PC-3 (cell line): ENCODE data around the gene GPN1. TPM values are rescaled to one million over a fixed set of nuclear protein-coding genes. Genes with fewer than 3 reads are reported as not detected.

ENCODE experiments used
- ATAC-seq: fragments of 200-7000 bp; cut with Tn5 transposase; 2 replicates; pipeline ENCODE4 v1.9.1; 2020; ENCODE audit warnings: mild to moderate bottlenecking, moderate library complexity
- BruUV-seq: library from RNA; stranded (reverse); fragments of 400-500 nt; replicated peaks from 2 replicates; lab custom pipeline; 2021; lab: Mats Ljungman, UMichigan
- CTCF ChIA-PET: fragments of 300-600 bp; sonication (Branson Sonifier 250); formaldehyde crosslinking; loops from one replicate; lab custom pipeline; 2022; ENCODE audit warnings: antibody characterized with exemption; lab: Charles Lee
- POLR2A ChIA-PET: fragments of 300-600 bp; sonication (Branson Sonifier 250); formaldehyde crosslinking; loops from one replicate; lab custom pipeline; 2022; ENCODE audit warnings: antibody characterized with exemption; ENCODE audit not compliant: unreplicated experiment; lab: Charles Lee
- DNase-seq: peaks from one replicate; pipeline ENCODE4 v3.0.0-alpha.2; 2015
- H2AFZ ChIP-seq: fragments of 300-600 bp; sonication (generic); 2 replicates; pipeline ENCODE4 v1.6.0; 2016; ENCODE audit warnings: antibody characterized with exemption, low read length
- H3F3A ChIP-seq: fragments of 300-600 bp; sonication (generic); one replicate; pipeline ENCODE4 v1.6.0; 2017; ENCODE audit warnings: antibody characterized with exemption, low read length, control low read depth, mild to moderate bottlenecking; ENCODE audit not compliant: unreplicated experiment
- H3K27ac ChIP-seq: fragments of 300-600 bp; sonication (generic); 2 replicates; pipeline ENCODE4 v1.5.1; 2016; ENCODE audit warnings: mild to moderate bottlenecking, low read length
- H3K27me3 ChIP-seq: fragments of 300-600 bp; sonication (generic); 2 replicates; pipeline ENCODE4 v1.6.1; 2016; ENCODE audit warnings: low read length, mixed read lengths
- H3K36me3 ChIP-seq: fragments of 300-600 bp; sonication (generic); 2 replicates; pipeline ENCODE4 v1.6.1; 2016; ENCODE audit warnings: low read depth, mixed run types, low read length, mixed read lengths
- H3K4me1 ChIP-seq: fragments of 300-600 bp; sonication (generic); 2 replicates; pipeline ENCODE4 v1.5.1; 2016; ENCODE audit warnings: low read length; ENCODE audit not compliant: insufficient read depth
- H3K4me2 ChIP-seq: fragments of 300-600 bp; sonication (generic); 2 replicates; pipeline ENCODE4 v1.6.0; 2016; ENCODE audit warnings: low read length
- H3K4me3 ChIP-seq: fragments of 300-600 bp; sonication (generic); 2 replicates; pipeline ENCODE4 v1.5.1; 2016; ENCODE audit warnings: mild to moderate bottlenecking, low read length, mixed read lengths
- H3K79me2 ChIP-seq: fragments of 300-600 bp; sonication (generic); 2 replicates; pipeline ENCODE4 v1.6.1; 2017; ENCODE audit warnings: low read length, mixed read lengths
- H3K9ac ChIP-seq: fragments of 300-600 bp; sonication (generic); 2 replicates; pipeline ENCODE4 v1.6.0; 2016; ENCODE audit warnings: mild to moderate bottlenecking, low read length
- H3K9me2 ChIP-seq: fragments of 300-600 bp; sonication (generic); replicated peaks from 2 replicates; pipeline ENCODE4 v1.6.1; 2016; ENCODE audit warnings: mixed run types, low read length, mixed read lengths
- H3K9me3 ChIP-seq: fragments of 300-600 bp; sonication (generic); 2 replicates; pipeline ENCODE4 v1.6.1; 2016; ENCODE audit warnings: low read length, mixed read lengths
- H4K20me1 ChIP-seq: fragments of 300-600 bp; sonication (generic); 2 replicates; pipeline ENCODE4 v1.6.1; 2016; ENCODE audit warnings: low read length, mixed read lengths
- CTCF ChIP-seq: fragments of 300-600 bp; sonication (generic); conservative IDR thresholded peaks from 2 replicates; pipeline ENCODE4 v1.5.1; 2017; ENCODE audit warnings: antibody characterized with exemption, low read depth, mild to moderate bottlenecking, low read length
- EZH2 ChIP-seq: fragments of 300-600 bp; sonication (generic); IDR thresholded peaks from one replicate; pipeline ENCODE4 v1.6.1; 2017; ENCODE audit warnings: antibody characterized with exemption, mild to moderate bottlenecking, low read length; ENCODE audit not compliant: unreplicated experiment
- EZH2phosphoT487 ChIP-seq: fragments of 300-600 bp; sonication (generic); IDR thresholded peaks from 2 replicates; pipeline ENCODE4 v1.6.1; 2018; ENCODE audit warnings: mild to moderate bottlenecking, antibody characterized with exemption, low read length, borderline replicate concordance
- intact Hi-C: fragments of 100-400 bp; cut with micrococcal nuclease; formaldehyde crosslinking; loops from 2 replicates; pipeline ENCODE4 v1.9.0; 2023
- total RNA-seq: library from RNA; depleted of rRNA; stranded (reverse); fragments of >200 nt; gene quantifications from 2 replicates; pipeline ENCODE4 v1.2.3, GENCODE V29; 2014

Gene GPN1
- total RNA-seq, 1 experiment from 2014 or later, result 46.8 TPM

- H3K27ac ChIP-seq, result no peak overlapping the region
- TF ChIP-seq CTCF, result no peak
- no peak for TF ChIP-seq EZH2
- TF ChIP-seq EZH2phosphoT487, result no peak
- peaks cover 34% of the 10 kb centered on the region for H3K36me3 ChIP-seq
- no peaks in the 10 kb centered on the region for H3K27me3 ChIP-seq
- BruUV-seq, result no TSS peak
- H2AFZ ChIP-seq, result no peak overlapping the region
- peaks cover 7% of the 10 kb centered on the region for H3F3A ChIP-seq
- no peak overlapping the region for H3K9ac ChIP-seq
- ChIA-PET CTCF (no interaction called here), POLR2A (no interaction called here)
- no peak overlapping the region for H3K4me2 ChIP-seq
- intact Hi-C loops, result no loop called here
- no peaks in the 10 kb centered on the region for H3K9me3 ChIP-seq
- H4K20me1 ChIP-seq, result no peaks in the 10 kb centered on the region
- no peak for ATAC-seq
- no peaks in the 10 kb centered on the region for H3K79me2 ChIP-seq
- H3K4me3 ChIP-seq, result no peak overlapping the region
- peaks cover 31% of the 10 kb centered on the region for H3K4me1 ChIP-seq
- no peak for DNase-seq
- H3K9me2 ChIP-seq, result no peaks in the 10 kb centered on the region
Observed at GRCh38 chr2:27687232-27687631, 58.4 kb downstream of the GPN1 start.

GRCh38 chr2:27689424-27689823, 60.6 kb downstream of the GPN1 start:
- TF ChIP-seq CTCF, result no peak
- TF ChIP-seq EZH2, result no peak
- TF ChIP-seq EZH2phosphoT487, result no peak
- BruUV-seq, result no TSS peak
- no peaks in the 10 kb centered on the region for H3K9me3 ChIP-seq
- H3F3A ChIP-seq, result no peaks in the 10 kb centered on the region
- H3K27me3 ChIP-seq, result no peaks in the 10 kb centered on the region
- H3K36me3 ChIP-seq, result peaks cover 25% of the 10 kb centered on the region
- no peak overlapping the region for H2AFZ ChIP-seq
- peaks cover 12% of the 10 kb centered on the region for H3K4me1 ChIP-seq
- H3K9ac ChIP-seq, result no peak overlapping the region
- ChIA-PET CTCF (interaction anchor here (0.9 kb wide), 1 partner anchor 280 kb away, joined by 3 read pairs; the partner anchor contains the start of gene PPM1G), POLR2A (no interaction called here)
- intact Hi-C loops, result no loop called here
- H3K4me3 ChIP-seq, result no peak overlapping the region
- H3K27ac ChIP-seq, result peak overlapping the region; percentile 54
- no peaks in the 10 kb centered on the region for H3K79me2 ChIP-seq
- ATAC-seq (peak; percentile 80), DNase-seq (peak; percentile 60)
- no peaks in the 10 kb centered on the region for H4K20me1 ChIP-seq
- no peaks in the 10 kb centered on the region for H3K9me2 ChIP-seq
- peak overlapping the region; percentile 42 for H3K4me2 ChIP-seq

GRCh38 chr2:27690052-27690451, 61.2 kb downstream of the GPN1 start:
- H3K9me2 ChIP-seq, result no peaks in the 10 kb centered on the region
- H3K36me3 ChIP-seq, result peaks cover 20% of the 10 kb centered on the region
- no peaks in the 10 kb centered on the region for H4K20me1 ChIP-seq
- no peak overlapping the region for H3K9ac ChIP-seq
- no peaks in the 10 kb centered on the region for H3K27me3 ChIP-seq
- BruUV-seq, result no TSS peak
- peaks cover 12% of the 10 kb centered on the region for H3K4me1 ChIP-seq
- peak overlapping the region; percentile 42 for H3K4me2 ChIP-seq
- ChIA-PET CTCF (interaction anchor here (0.6 to 0.9 kb wide), 4 partner anchors 14 to 680 kb away, joined by 3 to 4 read pairs (median 3); partner anchors contain the start of gene PPM1G), POLR2A (no interaction called here)
- no peak overlapping the region for H2AFZ ChIP-seq
- DNase-seq (peak; percentile 57), ATAC-seq (peak; percentile 80)
- TF ChIP-seq EZH2phosphoT487, result no peak
- TF ChIP-seq EZH2, result no peak
- no peak for TF ChIP-seq CTCF
- H3K79me2 ChIP-seq, result no peaks in the 10 kb centered on the region
- intact Hi-C loops, result no loop called here
- H3K27ac ChIP-seq, result peak overlapping the region; percentile 54
- H3K4me3 ChIP-seq, result no peak overlapping the region
- no peaks in the 10 kb centered on the region for H3K9me3 ChIP-seq
- no peaks in the 10 kb centered on the region for H3F3A ChIP-seq
